Smooth muscle cell (in vitro differentiated cells): Measurements from ENCODE around the gene MBD3L4. TPM values are rescaled to one million over a fixed set of nuclear protein-coding genes. Genes with fewer than 3 reads are reported as not detected.

Experiments used
- DNase-seq: peaks from one replicate; lab custom pipeline; 2025; ENCODE audit not compliant: unreplicated experiment; lab: John Stamatoyannopoulos, UW
- H2AFZ ChIP-seq: fragments of 200-600 bp; sonication (generic); 2 replicates; pipeline ENCODE4 v1.6.0; 2016; ENCODE audit warnings: antibody characterized with exemption, low read depth, mild to moderate bottlenecking
- H3F3A ChIP-seq: fragments of 200-600 bp; sonication (generic); 2 replicates; pipeline ENCODE4 v1.6.0; 2017; ENCODE audit warnings: antibody characterized with exemption, low read depth
- H3K27ac ChIP-seq: fragments of 200-600 bp; sonication (generic); 2 replicates; pipeline ENCODE4 v1.5.1; 2016; ENCODE audit warnings: low read depth, mild to moderate bottlenecking
- H3K27me3 ChIP-seq: fragments of 200-600 bp; sonication (generic); 2 replicates; pipeline ENCODE4 v1.6.1; 2016; ENCODE audit warnings: low read depth, mild to moderate bottlenecking
- H3K36me3 ChIP-seq: fragments of 200-600 bp; sonication (generic); 2 replicates; pipeline ENCODE4 v1.5.1; 2016; ENCODE audit warnings: low read depth
- H3K4me1 ChIP-seq: fragments of 200-600 bp; sonication (generic); 2 replicates; pipeline ENCODE4 v1.5.1; 2016; ENCODE audit warnings: low read depth
- H3K4me2 ChIP-seq: fragments of 200-600 bp; sonication (generic); 2 replicates; pipeline ENCODE4 v1.6.0; 2016; ENCODE audit warnings: mild to moderate bottlenecking
- H3K4me3 ChIP-seq: fragments of 200-600 bp; sonication (generic); 2 replicates; pipeline ENCODE4 v1.5.1; 2016; ENCODE audit warnings: mild to moderate bottlenecking
- H3K79me2 ChIP-seq: fragments of 200-600 bp; sonication (generic); 2 replicates; pipeline ENCODE4 v1.6.0; 2016; ENCODE audit warnings: low read depth, mild to moderate bottlenecking
- H3K9ac ChIP-seq: fragments of 200-600 bp; sonication (generic); 2 replicates; pipeline ENCODE4 v1.6.0; 2016; ENCODE audit warnings: low read depth
- H3K9me3 ChIP-seq: fragments of 200-600 bp; sonication (generic); replicated peaks from 2 replicates; pipeline ENCODE4 v1.5.1; 2016; ENCODE audit warnings: low read depth
- H4K20me1 ChIP-seq: fragments of 200-600 bp; sonication (generic); 2 replicates; pipeline ENCODE4 v1.6.0; 2016; ENCODE audit warnings: low read depth
- WGBS: methylation state at CpG from one replicate; pipeline ENCODE4 v1.1.7; 2016; ENCODE audit warnings: low lambda C conversion rate; 5-methylcytosine and 5-hydroxymethylcytosine counted together
- polyA plus RNA-seq: library from polyadenylated mRNA; unstranded; fragments of >200 nt; fragmentation: Nextera tagmentation; extraction: Ambion mirVana; gene quantifications from 2 replicates; pipeline ENCODE4 v1.2.1, GENCODE V29; 2016
- total RNA-seq: library from RNA; depleted of rRNA; stranded (reverse); fragments of >200 nt; gene quantifications from 2 replicates; pipeline ENCODE4 v1.2.3, GENCODE V29; 2014
- TF ChIP-seq, protein P1 (sequence below): fragments of 200-600 bp; sonication (generic); IDR thresholded peaks from 2 replicates; pipeline ENCODE4 v1.5.1; 2017; ENCODE audit warnings: borderline replicate concordance, mild to moderate bottlenecking, antibody characterized with exemption; ENCODE audit not compliant: insufficient read depth, poor library complexity, severe bottlenecking

MBD3L4 gene
- total and polyA plus RNA-seq, 2 experiments from 2014 or later = not detected

DNA sequence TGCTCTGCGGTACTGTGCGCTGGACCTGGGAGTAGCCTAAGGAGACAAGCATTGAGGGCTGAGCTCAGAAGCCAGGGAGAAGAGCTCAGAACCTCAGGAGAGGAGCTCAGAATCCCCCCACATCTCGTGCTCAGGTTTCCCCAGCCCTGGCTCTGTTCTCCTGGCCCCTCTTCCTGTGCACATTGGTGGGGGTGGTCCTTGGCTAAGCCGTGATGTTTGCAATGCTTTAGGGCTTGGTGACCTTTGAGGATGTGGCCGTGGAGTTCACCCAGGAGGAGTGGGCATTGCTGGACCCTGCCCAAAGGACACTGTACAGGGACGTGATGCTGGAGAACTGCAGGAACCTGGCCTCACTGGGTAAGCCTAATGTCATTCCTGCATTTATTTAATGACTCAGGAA lies 36.2 kb upstream of the MBD3L4 start:
- no peak overlapping the region for H3K9ac ChIP-seq
- no peaks in the 10 kb centered on the region for H3K79me2 ChIP-seq
- no peaks in the 10 kb centered on the region for H3K4me1 ChIP-seq
- H3K36me3 ChIP-seq = peaks cover 67% of the 10 kb centered on the region
- no peak overlapping the region for H2AFZ ChIP-seq
- no peak overlapping the region for H3K27ac ChIP-seq
- no peaks in the 10 kb centered on the region for H4K20me1 ChIP-seq
- no peak overlapping the region for H3K4me2 ChIP-seq
- no peaks in the 10 kb centered on the region for H3F3A ChIP-seq
- no peak overlapping the region for H3K4me3 ChIP-seq
- H3K27me3 ChIP-seq = no peaks in the 10 kb centered on the region
- H3K9me3 ChIP-seq = peaks cover 44% of the 10 kb centered on the region
- TF ChIP-seq, protein P1, sequence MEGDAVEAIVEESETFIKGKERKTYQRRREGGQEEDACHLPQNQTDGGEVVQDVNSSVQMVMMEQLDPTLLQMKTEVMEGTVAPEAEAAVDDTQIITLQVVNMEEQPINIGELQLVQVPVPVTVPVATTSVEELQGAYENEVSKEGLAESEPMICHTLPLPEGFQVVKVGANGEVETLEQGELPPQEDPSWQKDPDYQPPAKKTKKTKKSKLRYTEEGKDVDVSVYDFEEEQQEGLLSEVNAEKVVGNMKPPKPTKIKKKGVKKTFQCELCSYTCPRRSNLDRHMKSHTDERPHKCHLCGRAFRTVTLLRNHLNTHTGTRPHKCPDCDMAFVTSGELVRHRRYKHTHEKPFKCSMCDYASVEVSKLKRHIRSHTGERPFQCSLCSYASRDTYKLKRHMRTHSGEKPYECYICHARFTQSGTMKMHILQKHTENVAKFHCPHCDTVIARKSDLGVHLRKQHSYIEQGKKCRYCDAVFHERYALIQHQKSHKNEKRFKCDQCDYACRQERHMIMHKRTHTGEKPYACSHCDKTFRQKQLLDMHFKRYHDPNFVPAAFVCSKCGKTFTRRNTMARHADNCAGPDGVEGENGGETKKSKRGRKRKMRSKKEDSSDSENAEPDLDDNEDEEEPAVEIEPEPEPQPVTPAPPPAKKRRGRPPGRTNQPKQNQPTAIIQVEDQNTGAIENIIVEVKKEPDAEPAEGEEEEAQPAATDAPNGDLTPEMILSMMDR = no peak
- 99% methylated on average over 6 of the region's 6 CpGs for WGBS
- DNase-seq = no peak

DNA sequence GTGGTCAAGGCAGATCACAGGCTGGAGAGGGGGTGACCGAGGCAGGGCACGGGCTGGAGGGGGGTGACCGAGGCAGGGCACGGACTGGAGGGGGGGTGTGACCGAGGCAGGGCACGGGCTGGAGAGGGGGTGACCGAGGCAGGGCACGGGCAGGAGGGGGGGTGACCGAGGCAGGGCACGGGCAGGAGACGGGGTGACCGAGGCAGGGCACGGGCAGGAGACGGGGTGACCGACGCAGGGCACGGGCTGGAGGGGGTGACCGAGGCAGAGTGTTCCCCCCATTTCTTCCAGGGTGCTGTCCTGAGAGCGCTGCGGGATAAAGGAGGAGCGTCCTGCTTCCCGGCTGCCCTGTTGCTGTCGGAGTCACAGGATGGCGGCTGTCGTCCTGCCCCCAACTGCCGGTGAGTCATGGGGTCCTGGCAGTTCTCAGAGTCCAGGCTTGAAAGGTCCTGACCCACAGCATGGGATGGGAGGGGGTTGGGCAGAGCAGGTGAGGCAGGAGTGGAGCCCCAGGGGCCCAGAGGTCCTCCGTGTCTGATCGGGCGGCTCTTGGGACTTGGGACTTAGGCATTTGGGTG lies 34.8 kb upstream of the MBD3L4 start:
- Histone ChIP-seq H2AFZ (no peak overlapping the region), H3K27me3 (no peaks in the 10 kb centered on the region), H3F3A (no peaks in the 10 kb centered on the region), H3K4me3 (no peak overlapping the region), H3K79me2 (peaks cover 10% of the 10 kb centered on the region), H3K9me3 (peaks cover 33% of the 10 kb centered on the region), H3K4me2 (no peak overlapping the region), H3K4me1 (peaks cover 5% of the 10 kb centered on the region), H4K20me1 (no peaks in the 10 kb centered on the region), H3K36me3 (peaks cover 54% of the 10 kb centered on the region), H3K27ac (no peak overlapping the region), H3K9ac (no peak overlapping the region)
- DNase-seq = no peak
- 98% methylated on average over 17 of the region's 29 CpGs for WGBS
- TF ChIP-seq, protein P1 = no peak

DNA sequence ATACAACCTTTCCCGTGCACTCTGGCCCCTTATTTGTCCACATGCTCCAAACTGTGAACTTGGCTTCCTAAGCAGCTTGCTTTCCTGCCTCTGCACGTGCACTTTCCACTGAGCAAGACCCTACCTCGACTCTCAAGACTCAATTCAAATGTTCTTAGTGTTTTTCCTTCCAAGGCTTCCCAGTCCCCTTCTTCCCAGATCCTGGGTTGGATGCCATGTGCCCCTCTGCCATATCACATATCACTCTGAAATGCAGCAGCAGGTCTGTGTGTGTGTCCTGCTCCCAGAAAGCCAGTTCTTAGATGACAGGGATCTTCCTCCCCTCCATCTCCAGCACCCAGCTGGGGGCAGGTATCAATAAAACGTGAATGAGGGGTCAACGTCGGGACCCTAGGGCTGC lies 32.6 kb upstream of the MBD3L4 start:
- peaks cover 14% of the 10 kb centered on the region for H3K9me3 ChIP-seq
- H2AFZ ChIP-seq = no peak overlapping the region
- H3K4me1 ChIP-seq = peaks cover 5% of the 10 kb centered on the region
- peaks cover 34% of the 10 kb centered on the region for H3K36me3 ChIP-seq
- H4K20me1 ChIP-seq = no peaks in the 10 kb centered on the region
- no peak overlapping the region for H3K4me2 ChIP-seq
- H3K79me2 ChIP-seq = peaks cover 10% of the 10 kb centered on the region
- no peaks in the 10 kb centered on the region for H3K27me3 ChIP-seq
- 92% methylated on average over 6 of the region's 6 CpGs for WGBS
- H3K9ac ChIP-seq = no peak overlapping the region
- H3K27ac ChIP-seq = no peak overlapping the region
- TF ChIP-seq, protein P1 = no peak
- DNase-seq = no peak
- peaks cover 8% of the 10 kb centered on the region for H3F3A ChIP-seq
- H3K4me3 ChIP-seq = no peak overlapping the region

DNA sequence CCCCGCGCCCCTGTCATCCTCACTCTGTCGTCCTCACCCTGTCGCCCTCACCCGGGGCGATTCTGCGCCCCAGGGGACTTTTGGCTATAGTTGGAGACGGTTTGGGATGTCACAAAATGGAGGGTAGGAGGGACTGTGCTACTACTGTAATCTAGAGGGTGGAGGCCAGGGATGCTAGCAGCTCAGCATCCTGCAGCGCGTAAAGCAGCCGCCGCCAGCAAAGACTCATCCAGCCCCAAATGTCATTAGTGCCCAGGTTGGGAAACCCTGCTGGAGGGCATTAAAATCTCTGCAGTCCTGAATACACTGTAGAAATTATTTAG lies 29.9 kb upstream of the MBD3L4 start:
- H4K20me1 ChIP-seq = no peaks in the 10 kb centered on the region
- peak overlapping the region; percentile 87 for H3K4me3 ChIP-seq
- H3K27me3 ChIP-seq = no peaks in the 10 kb centered on the region
- H3K9ac ChIP-seq = peak overlapping the region; percentile 60
- peaks cover 9% of the 10 kb centered on the region for H3K36me3 ChIP-seq
- H3F3A ChIP-seq = peaks cover 8% of the 10 kb centered on the region
- peak overlapping the region; percentile 93 for H2AFZ ChIP-seq
- peak overlapping the region; percentile 96 for H3K4me2 ChIP-seq
- TF ChIP-seq, protein P1 = no peak
- 4% methylated on average over 12 of the region's 12 CpGs for WGBS
- DNase-seq = no peak
- H3K27ac ChIP-seq = peak overlapping the region; percentile 15
- H3K9me3 ChIP-seq = no peaks in the 10 kb centered on the region
- H3K79me2 ChIP-seq = peaks cover 10% of the 10 kb centered on the region
- peaks cover 5% of the 10 kb centered on the region for H3K4me1 ChIP-seq
